Activated T-helper 1 cell treated with anti-CD3 and anti-CD28 coated beads, Interleukin-12 subunit alpha, Interleukin-12 subunit beta, Interleukin-2, Interleukin-4 antibody, amounts not matched to agents 30 ng/mL and 10 ng/mL and 1 ng/mL, durations not matched to agents 14 hours and 24 hours and 36 hours (primary cell): ENCODE data around the gene XPO6. TPM values are rescaled to one million over a fixed set of nuclear protein-coding genes. Genes with fewer than 3 reads are reported as not detected.

Source experiments
- DNase-seq: peaks from one replicate; pipeline ENCODE4 v3.0.0; 2021; ENCODE audit warnings: low spot score
- H3K27ac Mint-ChIP-seq: one replicate; pipeline ENCODE4 v1.8.0; 2021; ENCODE audit warnings: mild to moderate bottlenecking, mixed read lengths
- H3K27me3 Mint-ChIP-seq: one replicate; pipeline ENCODE4 v1.8.0; 2022; ENCODE audit warnings: mild to moderate bottlenecking, moderate library complexity, mixed read lengths; ENCODE audit not compliant: insufficient read depth
- H3K36me3 Mint-ChIP-seq: one replicate; pipeline ENCODE4 v1.8.0; 2021; ENCODE audit warnings: low read depth, mixed read lengths
- H3K4me1 Mint-ChIP-seq: one replicate; pipeline ENCODE4 v1.8.0; 2021; ENCODE audit warnings: low read depth, mixed read lengths
- H3K4me3 Mint-ChIP-seq: one replicate; pipeline ENCODE4 v1.8.0; 2021; ENCODE audit warnings: mild to moderate bottlenecking, moderate library complexity, mixed read lengths
- H3K9me3 Mint-ChIP-seq: one replicate; pipeline ENCODE4 v1.8.0; 2021; ENCODE audit warnings: mixed read lengths
- intact Hi-C: fragments of 100-400 bp; cut with micrococcal nuclease; formaldehyde crosslinking; loops from one replicate; pipeline ENCODE4 v1.15.1; 2024
- total RNA-seq: library from RNA; stranded (reverse); gene quantifications from 2 replicates; pipeline ENCODE4 v1.2.3, GENCODE V29; 2022

XPO6 gene
- total RNA-seq, 1 donor from 2014 or later, result 225 TPM

GRCh38 chr16:28156056-28156680, 55.6 kb downstream of the XPO6 start:
- no peak overlapping the region for H3K27ac Mint-ChIP-seq
- H3K4me3 Mint-ChIP-seq, result no peak overlapping the region
- DNase-seq, result no peak
- no peaks in the 10 kb centered on the region for H3K27me3 Mint-ChIP-seq
- intact Hi-C loops, result no loop called here
- H3K36me3 Mint-ChIP-seq, result peaks cover 45% of the 10 kb centered on the region
- H3K9me3 Mint-ChIP-seq, result no peaks in the 10 kb centered on the region
- H3K4me1 Mint-ChIP-seq, result peaks cover 66% of the 10 kb centered on the region

GRCh38 chr16:28155293-28155692, 56.5 kb downstream of the XPO6 start:
- H3K9me3 Mint-ChIP-seq, result no peaks in the 10 kb centered on the region
- H3K4me3 Mint-ChIP-seq, result no peak overlapping the region
- peaks cover 51% of the 10 kb centered on the region for H3K36me3 Mint-ChIP-seq
- no peak overlapping the region for H3K27ac Mint-ChIP-seq
- intact Hi-C loops, result no loop called here
- no peak for DNase-seq
- H3K27me3 Mint-ChIP-seq, result no peaks in the 10 kb centered on the region
- peaks cover 66% of the 10 kb centered on the region for H3K4me1 Mint-ChIP-seq

GRCh38 chr16:28151180-28151579, 60.6 kb downstream of the XPO6 start:
- H3K36me3 Mint-ChIP-seq, result peaks cover 66% of the 10 kb centered on the region
- no peaks in the 10 kb centered on the region for H3K9me3 Mint-ChIP-seq
- intact Hi-C loops, result no loop called here
- H3K4me3 Mint-ChIP-seq, result no peak overlapping the region
- H3K27ac Mint-ChIP-seq, result peak overlapping the region; percentile 35
- no peak for DNase-seq
- H3K27me3 Mint-ChIP-seq, result no peaks in the 10 kb centered on the region
- H3K4me1 Mint-ChIP-seq, result peaks cover 78% of the 10 kb centered on the region

GRCh38 chr16:28149011-28149888, 62.5 kb downstream of the XPO6 start:
- intact Hi-C loops, result loop anchor here (10.0 kb wide), 1 partner anchor 346 kb away; the partner anchor contains the start of genes APOBR and CLN3
- Mint-ChIP-seq H3K9me3 (no peaks in the 10 kb centered on the region), H3K27ac (peak overlapping the region; percentile 69), H3K4me3 (peak overlapping the region; percentile 15), H3K27me3 (no peaks in the 10 kb centered on the region), H3K4me1 (peaks cover 79% of the 10 kb centered on the region), H3K36me3 (peaks cover 63% of the 10 kb centered on the region)
- DNase-seq, result no peak

- no peak for DNase-seq
- intact Hi-C loops, result loop anchor here (10.0 kb wide), 1 partner anchor 348 kb away; the partner anchor contains the start of genes APOBR and CLN3
- Mint-ChIP-seq H3K4me3 (no peak overlapping the region), H3K4me1 (peaks cover 84% of the 10 kb centered on the region), H3K9me3 (no peaks in the 10 kb centered on the region), H3K36me3 (peaks cover 67% of the 10 kb centered on the region), H3K27ac (peak overlapping the region; percentile 11), H3K27me3 (no peaks in the 10 kb centered on the region)
Observed at GRCh38 chr16:28146536-28146935, 65.2 kb downstream of the XPO6 start.

- DNase-seq, result no peak
- no peaks in the 10 kb centered on the region for H3K27me3 Mint-ChIP-seq
- no peaks in the 10 kb centered on the region for H3K9me3 Mint-ChIP-seq
- H3K27ac Mint-ChIP-seq, result peak overlapping the region; percentile 11
- peaks cover 84% of the 10 kb centered on the region for H3K4me1 Mint-ChIP-seq
- no peak overlapping the region for H3K4me3 Mint-ChIP-seq
- H3K36me3 Mint-ChIP-seq, result peaks cover 59% of the 10 kb centered on the region
- intact Hi-C loops, result loop anchor here (10.0 kb wide), 1 partner anchor 349 kb away; the partner anchor contains the start of genes APOBR and CLN3
Observed at GRCh38 chr16:28145796-28146195, 66.0 kb downstream of the XPO6 start.

GRCh38 chr16:28140788-28141618, 70.8 kb downstream of the XPO6 start:
- H3K27me3 Mint-ChIP-seq, result no peaks in the 10 kb centered on the region
- peaks cover 41% of the 10 kb centered on the region for H3K36me3 Mint-ChIP-seq
- peaks cover 79% of the 10 kb centered on the region for H3K4me1 Mint-ChIP-seq

GRCh38 chr16:28139530-28139929, 72.2 kb downstream of the XPO6 start:
- intact Hi-C loops, result loop anchor here (1.0 kb wide), 1 partner anchor 43 kb away; no protein-coding TSS in a partner anchor
- H3K4me3 Mint-ChIP-seq, result peak overlapping the region; percentile 64
- H3K36me3 Mint-ChIP-seq, result peaks cover 35% of the 10 kb centered on the region
- no peaks in the 10 kb centered on the region for H3K9me3 Mint-ChIP-seq
- peaks cover 67% of the 10 kb centered on the region for H3K4me1 Mint-ChIP-seq
- peak overlapping the region; percentile 90 for H3K27ac Mint-ChIP-seq
- DNase-seq, result no peak
- H3K27me3 Mint-ChIP-seq, result no peaks in the 10 kb centered on the region

More at GRCh38 chr16:28140788-28141618, 70.8 kb downstream of the XPO6 start:
- H3K27ac Mint-ChIP-seq, result peak overlapping the region; percentile 90
- H3K4me3 Mint-ChIP-seq, result peak overlapping the region; percentile 71
- H3K9me3 Mint-ChIP-seq, result no peaks in the 10 kb centered on the region
- peak; percentile 76 for DNase-seq
- intact Hi-C loops, result loop anchor here (1.0 to 10.0 kb wide), 8 partner anchors 9 to 354 kb away; partner anchors contain the start of genes APOBR, CLN3 and XPO6

- no peak overlapping the region for H3K27ac Mint-ChIP-seq
- no peaks in the 10 kb centered on the region for H3K9me3 Mint-ChIP-seq
- intact Hi-C loops, result loop anchor here (1.0 kb wide), 2 partner anchors 81 to 180 kb away; no protein-coding TSS in a partner anchor
- peaks cover 47% of the 10 kb centered on the region for H3K4me1 Mint-ChIP-seq
- peak overlapping the region; percentile 38 for H3K4me3 Mint-ChIP-seq
- peaks cover 33% of the 10 kb centered on the region for H3K36me3 Mint-ChIP-seq
- peak; percentile 21 for DNase-seq
- H3K27me3 Mint-ChIP-seq, result no peaks in the 10 kb centered on the region
Observed at GRCh38 chr16:28136751-28137434, 74.9 kb downstream of the XPO6 start.

- Mint-ChIP-seq H3K4me3 (no peak overlapping the region), H3K9me3 (no peaks in the 10 kb centered on the region), H3K27me3 (no peaks in the 10 kb centered on the region), H3K36me3 (peaks cover 48% of the 10 kb centered on the region), H3K4me1 (peaks cover 23% of the 10 kb centered on the region), H3K27ac (no peak overlapping the region)
- DNase-seq, result no peak
- intact Hi-C loops, result no loop called here
Observed at GRCh38 chr16:28133666-28134065, 78.1 kb downstream of the XPO6 start.

GRCh38 chr16:28131743-28132393, 79.9 kb downstream of the XPO6 start:
- Mint-ChIP-seq H3K27me3 (no peaks in the 10 kb centered on the region), H3K4me3 (no peak overlapping the region), H3K36me3 (peaks cover 48% of the 10 kb centered on the region), H3K4me1 (peaks cover 13% of the 10 kb centered on the region), H3K27ac (no peak overlapping the region), H3K9me3 (no peaks in the 10 kb centered on the region)
- no peak for DNase-seq
- intact Hi-C loops, result no loop called here
